ENCODE results near the gene ZIC1.

Gene ZIC1

GRCh38 chr3:147422601-147423536 is 13.7 kb downstream of the ZIC1 start:
- DNase-seq: peak; percentile 86

GRCh38 chr3:147423537-147423797 is 14.3 kb downstream of the ZIC1 start:
- DNase-seq: no peak

- peak; percentile 80 for DNase-seq
These were observed 14.8 kb downstream of the ZIC1 start for GRCh38 chr3:147423798-147424580.

- DNase-seq: no peak
These were observed 15.6 kb downstream of the ZIC1 start for GRCh38 chr3:147424581-147425387.

GRCh38 chr3:147425388-147425850 is 16.3 kb downstream of the ZIC1 start:
- DNase-seq: peak; percentile 28

- DNase-seq: no peak
These were observed 17.8 kb downstream of the ZIC1 start for GRCh38 chr3:147426931-147427330.

GRCh38 chr3:147427746-147428145 is 18.6 kb downstream of the ZIC1 start:
- DNase-seq: no peak

GRCh38 chr3:147428326-147428725 is 19.2 kb downstream of the ZIC1 start:
- peak; percentile 8 for DNase-seq

- DNase-seq: no peak
These were observed 19.6 kb downstream of the ZIC1 start for GRCh38 chr3:147428754-147429153.

GRCh38 chr3:147431751-147432150 is 22.6 kb downstream of the ZIC1 start:
- DNase-seq: no peak

GRCh38 chr3:147447224-147447623 is 38.1 kb downstream of the ZIC1 start:
- DNase-seq: no peak

GRCh38 chr3:147449669-147450068 is 40.5 kb downstream of the ZIC1 start:
- DNase-seq: no peak

GRCh38 chr3:147458995-147459704 is 50.0 kb downstream of the ZIC1 start:
- no peak for DNase-seq

GRCh38 chr3:147462856-147463255 is 53.7 kb downstream of the ZIC1 start:
- no peak for DNase-seq

Data from eye (tissue), 1 donor.